Left cardiac atrium (tissue), 4 donors: ENCODE data around the gene PRMT9. TPM values are rescaled to one million over a fixed set of nuclear protein-coding genes. Genes with fewer than 3 reads are reported as not detected.

Experiments used
- ATAC-seq, 2 donors: fragments of 200-7000 bp; cut with Tn5 transposase; one replicate each; pipeline ENCODE4 v1.9.1; 2020; ENCODE audit warnings: mild to moderate bottlenecking in 2 of 2, moderate library complexity in 2 of 2
- DNase-seq: peaks from one replicate; pipeline ENCODE4 v3.0.0-alpha.2; 2020
- intact Hi-C, 2 donors: fragments of 100-400 bp; cut with DNase I; formaldehyde crosslinking; loops; one replicate each; pipeline versions ENCODE4 v1.14.1 to v1.15.1; 2022 to 2023
- total RNA-seq, 2 donors: library from RNA; stranded (reverse); fragmentation: NEBNext Ultra II Directional; extraction: Animal tissue kit (Norgen Biotek cat#: 25700); gene quantifications; one replicate each; pipeline ENCODE4 v1.2.1, GENCODE V29; 2021
- donor health status: DM: no; HTN: yes; CAD: no.
- donor health status: DM: no; HTN: yes; CAD: no; lungs with severe emphysema.
- donor health status: DM: yes; HTN: yes; CAD: no.
- donor health status: Dilated cardiomyopathy.

Gene PRMT9
- total RNA-seq, 2 donors from 2014 or later, result 6.1 to 7.5 TPM

GRCh38 chr4:147689067-147689466 lies 5.1 kb upstream of the PRMT9 start:
- ATAC-seq, result no peak

DNA sequence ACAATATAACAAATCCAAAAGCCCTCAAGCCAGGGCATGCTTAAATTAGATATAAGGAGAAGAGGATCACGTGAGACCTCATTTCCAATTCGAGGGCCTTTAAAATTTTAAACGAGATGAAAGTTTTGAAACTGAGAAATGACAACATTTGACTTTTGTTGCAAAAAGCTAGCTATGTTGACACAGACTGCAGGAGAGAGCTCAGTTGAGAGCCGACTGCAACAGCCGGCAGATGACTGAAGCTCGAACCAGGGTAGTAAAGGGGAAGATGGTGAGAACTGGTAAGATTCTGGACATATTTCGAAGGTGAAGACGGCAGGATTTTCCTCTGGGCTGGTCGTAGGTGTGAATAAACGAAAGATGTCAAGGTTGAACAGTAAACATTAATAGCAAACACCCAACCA lies 773 bp downstream of the PRMT9 start:
- intact Hi-C loops, result no loop called here
- no peak for DNase-seq
- peak; percentile 46 to 52 for ATAC-seq

More at GRCh38 chr4:147689067-147689466, 5.1 kb upstream of the PRMT9 start:
- no peak for DNase-seq
- intact Hi-C loops, result no loop called here

DNA sequence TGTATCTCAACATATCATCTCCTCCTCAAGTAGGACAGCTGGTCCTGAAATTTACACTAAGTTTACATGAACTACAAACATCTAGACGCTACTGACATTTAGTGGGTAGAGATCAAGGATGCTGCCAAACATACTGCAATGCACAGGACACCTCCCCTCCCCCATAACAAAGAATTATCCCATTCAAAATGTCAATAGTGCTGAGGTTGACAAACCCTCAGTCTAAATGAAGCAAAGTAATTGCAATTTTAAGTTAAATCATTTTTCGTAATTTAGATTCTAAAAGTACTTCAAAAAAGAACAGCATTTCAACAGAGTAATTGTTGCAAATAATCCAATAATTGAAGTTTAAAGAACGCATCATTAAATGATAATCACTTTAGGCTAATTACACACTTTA lies 1.2 kb downstream of the PRMT9 start:
- ATAC-seq, result no peak
- intact Hi-C loops, result no loop called here
- DNase-seq, result no peak

DNA sequence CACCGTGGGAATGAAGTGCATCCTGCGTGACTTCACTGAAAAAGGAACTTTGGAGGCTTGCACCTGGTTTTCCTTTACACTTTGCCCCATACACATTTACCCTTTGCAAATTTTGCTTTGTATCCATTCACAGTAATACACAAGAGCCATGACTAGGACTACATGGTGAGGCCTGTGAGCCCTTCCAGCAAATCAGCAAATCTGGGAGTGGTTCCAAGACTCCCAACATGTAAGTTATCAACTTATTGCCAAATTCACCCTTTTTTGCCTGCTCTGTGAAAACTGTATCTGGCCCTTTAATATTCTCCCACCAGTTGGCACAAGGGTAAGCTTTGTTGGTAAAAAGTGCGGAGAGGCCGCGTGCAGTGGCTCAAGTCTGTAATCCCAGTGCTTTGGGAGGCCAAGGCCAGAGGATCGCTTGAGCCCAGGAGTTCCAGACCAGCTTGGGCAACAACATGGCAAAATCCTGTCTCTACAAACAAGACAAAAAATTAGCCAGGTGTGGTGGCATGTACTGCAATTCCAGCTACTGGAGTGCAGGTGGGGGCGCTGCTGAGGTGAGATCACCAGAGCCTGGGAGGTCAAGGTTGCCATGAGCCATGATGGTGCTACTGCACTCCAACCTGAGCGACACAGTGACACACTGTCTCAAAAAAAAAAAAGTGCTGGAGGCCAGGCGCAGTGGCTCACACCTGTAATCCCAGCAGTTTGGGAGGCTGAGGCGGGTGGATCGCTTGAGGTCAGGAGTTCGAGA lies 5.0 kb downstream of the PRMT9 start:
- no peak for ATAC-seq
- DNase-seq, result no peak
- intact Hi-C loops, result no loop called here

DNA sequence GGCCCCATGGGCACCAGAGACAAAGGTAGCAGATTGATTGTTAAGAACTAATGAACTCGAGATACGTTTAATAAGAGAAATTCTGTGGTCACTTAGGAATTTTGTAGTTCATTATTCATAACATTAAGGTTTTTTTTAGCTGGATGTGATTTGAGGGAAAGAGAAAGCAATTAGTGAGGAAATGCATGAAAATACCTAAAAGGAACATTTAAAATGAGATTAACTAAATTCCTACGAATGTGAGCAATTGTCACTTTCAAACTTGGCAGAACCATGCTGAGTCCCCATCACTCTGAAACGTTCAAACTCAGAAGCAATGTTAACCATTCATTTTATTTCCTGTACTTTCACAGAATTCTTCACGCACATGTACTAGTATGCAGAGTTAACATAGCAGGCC lies 5.9 kb downstream of the PRMT9 start:
- no peak for DNase-seq
- intact Hi-C loops, result no loop called here
- ATAC-seq, result no peak

DNA sequence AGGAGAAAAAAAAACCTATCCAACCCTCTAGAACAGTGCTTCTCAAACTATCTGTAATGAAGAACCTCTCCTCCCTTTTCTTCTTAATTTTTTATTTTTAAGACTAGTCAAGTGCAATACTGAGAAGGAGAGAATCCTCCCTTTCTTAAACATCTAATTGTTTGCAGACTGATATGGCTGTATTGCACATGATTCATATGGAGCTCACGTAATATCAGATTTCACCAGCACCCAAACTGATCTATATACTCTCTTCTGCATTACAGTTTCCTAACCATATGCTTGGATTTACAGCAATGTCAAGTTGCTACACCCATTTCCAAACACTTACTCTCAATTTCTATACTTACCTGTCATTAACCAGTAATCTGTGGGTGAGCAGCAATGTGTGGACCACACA lies 9.5 kb downstream of the PRMT9 start:
- no peak for DNase-seq
- intact Hi-C loops, result no loop called here
- ATAC-seq, result no peak

DNA sequence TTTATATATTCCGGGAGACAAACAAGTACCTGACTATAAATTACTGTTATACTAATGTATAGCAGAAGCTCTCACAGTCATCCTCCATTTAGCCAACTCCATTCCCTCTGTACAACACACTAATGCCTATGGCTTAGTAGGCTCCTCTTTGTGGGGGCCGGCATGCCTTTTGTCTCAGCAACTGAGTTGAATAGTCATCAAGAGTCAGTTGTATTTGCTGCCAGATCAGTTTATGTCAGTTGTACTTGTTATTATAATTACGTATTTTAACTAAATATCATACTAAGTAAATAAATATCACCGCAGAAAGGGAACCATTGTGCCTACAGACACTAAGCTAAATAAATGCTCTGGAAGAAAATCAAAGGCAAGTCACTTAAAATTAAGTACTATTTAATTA lies 9.9 kb downstream of the PRMT9 start:
- DNase-seq (no peak), ATAC-seq (no peak)
- intact Hi-C loops, result no loop called here

GRCh38 chr4:147658501-147658900 lies 25.5 kb downstream of the PRMT9 start:
- ATAC-seq (no peak), DNase-seq (no peak)
- intact Hi-C loops, result no loop called here

- ATAC-seq (no peak), DNase-seq (no peak)
- intact Hi-C loops, result no loop called here
Measured at GRCh38 chr4:147655639-147656038, 28.3 kb downstream of the PRMT9 start.

GRCh38 chr4:147651563-147651962 lies 32.4 kb downstream of the PRMT9 start:
- DNase-seq (no peak), ATAC-seq (no peak)
- intact Hi-C loops, result no loop called here

DNA sequence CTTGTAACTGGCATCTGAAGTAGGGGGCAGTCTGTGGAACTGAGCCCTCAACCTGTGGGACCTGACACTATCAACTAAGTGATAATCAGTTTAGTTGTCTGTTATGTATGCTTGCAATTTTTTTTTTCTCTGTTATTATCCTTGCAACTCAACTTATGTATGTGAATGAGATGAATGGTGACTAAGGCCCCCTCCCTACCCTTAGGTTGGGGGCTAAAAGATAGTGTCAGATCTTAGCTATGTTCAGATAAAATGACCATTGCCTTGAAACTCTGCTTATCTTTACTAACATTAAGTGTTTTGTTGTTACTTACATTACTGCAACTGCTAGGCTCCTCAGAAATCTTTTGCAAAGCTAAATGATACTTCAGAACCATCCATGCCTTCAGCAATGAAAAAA lies 35.3 kb downstream of the PRMT9 start:
- intact Hi-C loops, result no loop called here
- no peak for ATAC-seq
- DNase-seq, result no peak

GRCh38 chr4:147645099-147645498 lies 38.9 kb downstream of the PRMT9 start:
- intact Hi-C loops, result no loop called here
- no peak for DNase-seq

DNA sequence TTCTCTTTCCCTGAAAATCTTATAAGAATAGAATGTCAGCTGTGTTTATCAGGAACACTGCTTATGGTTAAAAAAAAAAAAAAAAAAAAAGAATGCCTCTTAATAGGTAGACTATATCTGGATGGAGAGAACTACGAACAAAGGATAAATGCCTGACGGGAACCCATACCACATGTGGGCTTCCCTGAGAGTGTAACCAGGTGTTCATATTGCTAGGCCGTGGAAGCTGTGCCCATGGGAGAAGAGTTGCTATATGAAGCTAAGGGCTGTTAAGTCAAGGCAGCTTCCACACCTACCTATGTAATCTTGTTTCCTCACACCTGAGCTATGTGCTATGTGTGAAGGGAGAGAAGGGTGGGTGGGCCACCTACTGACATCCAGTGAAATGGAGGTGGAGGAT lies 39.5 kb downstream of the PRMT9 start:
- intact Hi-C loops, result no loop called here
- ATAC-seq, result no peak
- DNase-seq, result no peak

More at GRCh38 chr4:147645099-147645498, 38.9 kb downstream of the PRMT9 start:
- ATAC-seq, result no peak

- DNase-seq (no peak), ATAC-seq (no peak)
- intact Hi-C loops, result no loop called here
Measured at GRCh38 chr4:147643616-147644015, 40.3 kb downstream of the PRMT9 start.

DNA sequence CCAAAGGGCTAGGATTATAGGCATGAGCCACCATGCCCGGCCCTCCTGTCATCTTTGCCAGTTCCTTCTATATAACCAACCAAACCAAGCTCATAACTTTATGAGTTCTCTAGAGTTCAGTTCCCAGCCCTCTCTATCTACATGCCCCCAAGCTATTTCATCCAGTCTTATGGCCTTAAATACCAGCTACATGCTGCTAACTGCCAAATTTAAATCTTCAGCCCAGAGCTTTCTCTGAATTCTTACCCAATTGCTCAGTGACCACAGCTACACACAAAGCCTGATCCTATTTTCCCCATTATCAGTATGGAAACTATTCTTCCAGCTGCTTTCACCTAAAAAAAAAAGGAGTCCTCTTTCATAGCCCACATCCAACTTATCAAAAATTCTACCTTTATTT lies 43.6 kb downstream of the PRMT9 start:
- intact Hi-C loops, result no loop called here
- ATAC-seq (no peak), DNase-seq (no peak)

DNA sequence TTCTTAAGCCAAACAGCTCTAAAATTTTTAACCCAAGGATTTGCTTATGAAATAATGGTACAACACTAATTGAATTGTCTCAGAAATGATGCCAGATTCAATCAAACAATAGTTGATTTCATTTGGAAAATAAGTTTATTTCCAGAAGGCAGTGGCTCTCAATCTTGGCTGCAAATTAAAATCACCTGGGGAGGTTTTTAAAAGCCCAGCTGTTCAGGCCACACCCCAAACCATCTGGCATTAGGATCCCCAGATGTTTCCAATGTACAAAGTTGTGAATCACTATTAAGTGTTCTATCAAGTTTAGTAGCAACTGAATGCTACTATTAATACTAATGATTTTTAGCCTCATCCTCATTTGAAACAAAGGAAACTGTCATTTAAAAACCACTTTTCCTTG lies 44.6 kb downstream of the PRMT9 start:
- no peak for ATAC-seq
- DNase-seq, result no peak
- intact Hi-C loops, result no loop called here

DNA sequence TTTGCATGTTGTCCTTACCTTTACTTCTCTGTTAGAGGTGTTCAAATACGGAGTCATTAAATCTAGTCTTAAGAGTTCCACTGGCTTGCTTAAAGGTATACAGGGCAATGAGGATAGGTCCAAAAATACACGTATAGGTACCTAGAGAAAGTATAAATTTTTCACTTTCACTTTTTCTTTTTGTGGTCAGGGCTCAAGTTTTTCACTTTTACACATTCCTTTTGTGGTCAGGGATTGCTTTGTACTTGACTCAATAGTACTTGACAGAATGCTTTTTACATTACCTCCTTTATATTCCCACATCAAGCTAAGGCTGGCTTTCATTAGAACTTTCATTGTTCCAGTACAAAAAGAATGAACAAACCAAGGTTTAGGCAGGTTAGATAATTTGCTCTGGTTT lies 45.0 kb downstream of the PRMT9 start:
- intact Hi-C loops, result no loop called here
- ATAC-seq, result no peak
- DNase-seq, result no peak

DNA sequence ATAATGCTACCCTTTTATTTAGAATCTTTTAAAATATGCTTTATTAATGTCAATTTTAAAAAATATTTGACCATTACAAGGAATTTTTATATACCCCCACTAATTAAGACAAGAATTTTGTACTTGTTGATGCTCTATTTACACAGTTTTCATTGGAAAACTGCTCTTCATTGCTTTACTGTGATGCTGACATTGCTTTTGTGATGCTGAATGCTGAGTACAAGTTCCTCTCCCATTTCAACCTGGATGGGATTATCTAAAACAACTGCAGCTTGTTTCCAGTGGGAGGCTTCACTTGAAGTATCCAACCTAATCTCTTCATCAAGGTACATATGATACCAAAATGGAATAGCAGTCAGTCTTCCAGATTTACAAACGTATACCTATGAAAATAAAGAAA lies 45.6 kb downstream of the PRMT9 start:
- intact Hi-C loops, result no loop called here
- ATAC-seq (no peak), DNase-seq (no peak)

DNA sequence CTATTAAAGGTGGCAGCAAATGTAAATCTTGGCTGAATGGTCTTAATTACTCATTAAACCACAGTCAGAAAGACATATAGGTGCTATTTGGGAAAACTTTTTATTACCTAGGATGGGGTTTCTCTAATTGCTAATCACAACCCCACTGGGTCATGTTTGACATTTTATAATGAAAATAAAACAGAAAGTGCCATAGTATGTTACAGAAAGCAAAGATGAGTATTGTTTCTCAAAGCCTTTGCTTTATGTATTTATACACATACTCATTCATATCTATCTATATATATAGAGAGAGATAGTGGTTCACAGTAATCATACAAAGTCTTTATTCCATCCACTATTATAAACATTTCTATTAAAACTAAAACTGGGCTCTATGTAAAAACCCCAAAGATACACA lies 48.6 kb downstream of the PRMT9 start:
- DNase-seq (no peak), ATAC-seq (no peak)
- intact Hi-C loops, result no loop called here

DNA sequence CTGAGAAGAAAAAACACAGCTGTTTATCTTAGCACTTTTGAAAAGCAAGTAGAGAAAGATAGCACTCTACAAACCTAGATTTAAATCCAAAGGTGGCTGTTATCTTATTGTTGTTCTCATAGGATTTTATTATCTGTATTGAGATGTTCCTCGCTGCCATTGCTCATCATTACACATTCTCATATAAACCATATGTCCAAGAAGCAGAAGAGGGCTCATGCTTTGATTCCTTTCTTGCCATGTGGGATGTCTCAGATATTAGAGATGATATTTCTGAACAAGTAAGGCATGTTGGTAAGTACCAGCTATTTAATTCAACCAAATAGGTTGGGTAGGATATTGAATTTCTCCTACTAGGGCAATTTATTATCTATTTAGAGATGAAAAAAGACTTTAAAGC lies 50.3 kb downstream of the PRMT9 start:
- intact Hi-C loops, result no loop called here
- DNase-seq (no peak), ATAC-seq (no peak)

DNA sequence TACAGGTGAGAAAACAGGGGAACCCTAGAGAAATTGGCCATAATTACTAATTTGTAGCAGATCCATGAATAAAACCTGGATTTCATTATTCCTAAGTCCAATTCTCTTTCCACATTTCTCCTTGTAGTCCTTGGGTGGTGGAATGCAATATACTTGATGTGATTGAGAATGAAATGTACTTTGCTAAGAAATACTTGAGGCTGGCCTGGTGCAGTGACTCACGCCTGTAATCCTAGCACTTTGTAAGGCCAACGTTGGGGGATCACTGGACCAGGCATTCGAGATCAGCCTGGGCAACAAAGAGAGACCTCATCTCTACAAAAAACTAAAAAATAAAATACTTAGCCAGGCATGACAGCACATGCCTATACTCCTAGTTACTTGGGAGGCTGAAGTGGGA lies 50.9 kb downstream of the PRMT9 start:
- DNase-seq (no peak), ATAC-seq (no peak)

More for the DNA sequence above, 50.9 kb downstream of the PRMT9 start:
- intact Hi-C loops, result no loop called here
